Caco-2 (cell line): Measurements from ENCODE around the gene BEND5. TPM values are rescaled to one million over a fixed set of nuclear protein-coding genes. Genes with fewer than 3 reads are reported as not detected.

Experiments used
- BruUV-seq: library from RNA; stranded (reverse); fragments of 400-500 nt; replicated peaks from 2 replicates; lab custom pipeline; 2021; lab: Mats Ljungman, UMichigan
- CTCF ChIA-PET: fragments of 300-600 bp; sonication (Branson Sonifier 250); formaldehyde crosslinking; loops from one replicate; lab custom pipeline; 2022; ENCODE audit warnings: antibody characterized with exemption; lab: Charles Lee
- POLR2A ChIA-PET: fragments of 300-600 bp; sonication (Branson Sonifier 250); formaldehyde crosslinking; loops from one replicate; lab custom pipeline; 2022; ENCODE audit warnings: antibody characterized with exemption; lab: Charles Lee
- DNase-seq, 2 experiments: peaks; one replicate each; pipeline versions ENCODE4 v3.0.0 to v3.0.0-alpha.2; 2020 to 2022
- H3K27me3 ChIP-seq: replicated peaks from 2 replicates; pipeline ENCODE4 v1.6.0; 2011; ENCODE audit warnings: low read length; ENCODE audit not compliant: control insufficient read depth, insufficient read depth
- H3K36me3 ChIP-seq: 2 replicates; pipeline ENCODE4 v1.5.1; 2011; ENCODE audit warnings: low read length; ENCODE audit not compliant: control insufficient read depth, insufficient read depth
- H3K4me1 ChIP-seq: fragments of 250-450 bp; sonication (Bioruptor Pico); 2 replicates; pipeline ENCODE4 v1.5.1; 2020; ENCODE audit warnings: mild to moderate bottlenecking
- H3K4me3 ChIP-seq: 2 replicates; pipeline ENCODE4 v1.5.1; 2011; ENCODE audit warnings: low read depth, mild to moderate bottlenecking, control low read depth, low read length
- H3K9me3 ChIP-seq: fragments of 250-450 bp; sonication (Bioruptor Pico); 2 replicates; pipeline ENCODE4 v1.5.1; 2020; ENCODE audit warnings: mild to moderate bottlenecking, moderate library complexity
- H3K27ac Mint-ChIP-seq: one replicate; pipeline ENCODE4 v1.8.0; 2022; ENCODE audit warnings: mixed read lengths; ENCODE audit not compliant: unreplicated experiment
- H3K27me3 Mint-ChIP-seq: one replicate; pipeline ENCODE4 v1.8.0; 2022; ENCODE audit warnings: mixed read lengths; ENCODE audit not compliant: insufficient read depth, unreplicated experiment
- H3K36me3 Mint-ChIP-seq: one replicate; pipeline ENCODE4 v1.8.0; 2022; ENCODE audit warnings: mild to moderate bottlenecking, mixed read lengths; ENCODE audit not compliant: insufficient read depth, unreplicated experiment
- H3K4me1 Mint-ChIP-seq: one replicate; pipeline ENCODE4 v1.8.0; 2022; ENCODE audit warnings: low read depth, mixed read lengths; ENCODE audit not compliant: unreplicated experiment
- H3K4me3 Mint-ChIP-seq: one replicate; pipeline ENCODE4 v1.8.0; 2022; ENCODE audit warnings: mild to moderate bottlenecking, moderate library complexity, mixed read lengths; ENCODE audit not compliant: unreplicated experiment
- H3K9me3 Mint-ChIP-seq: one replicate; pipeline ENCODE4 v1.8.0; 2022; ENCODE audit warnings: mixed read lengths; ENCODE audit not compliant: unreplicated experiment
- CTCF ChIP-seq, 2 experiments: fragments of 200-600 bp in 1 of 2; IDR thresholded peaks; 1 replicate in 1 of 2; 2 replicates in 1 of 2; pipeline versions ENCODE4 v1.5.1 to v1.8.0; 2011 to 2022; ENCODE audit warnings: antibody characterized with exemption in 1 of 2, control low read depth in 1 of 2, inconsistent platforms in 1 of 2, low read depth in 1 of 2, low read length in 1 of 2, mild to moderate bottlenecking in 1 of 2, moderate library complexity in 1 of 2; ENCODE audit not compliant: insufficient read depth in 1 of 2, severe bottlenecking in 1 of 2, unreplicated experiment in 1 of 2
- intact Hi-C: fragments of 100-400 bp; cut with micrococcal nuclease; formaldehyde crosslinking; loops from one replicate; pipeline ENCODE4 v1.10.0; 2022; ENCODE audit not compliant: unreplicated experiment
- total RNA-seq: library from RNA; stranded (reverse); gene quantifications from 2 replicates; pipeline ENCODE4 v1.2.3, GENCODE V29; 2022

BEND5 gene
- total RNA-seq, 1 experiment from 2014 or later: 0.57 TPM

- CTCF ChIA-PET: no interaction called here
- Mint-ChIP-seq H3K27ac (no peak overlapping the region), H3K9me3 (peaks cover 18% of the 10 kb centered on the region), H3K36me3 (no peaks in the 10 kb centered on the region), H3K4me1 (peaks cover 6% of the 10 kb centered on the region), H3K4me3 (no peak overlapping the region), H3K27me3 (no peaks in the 10 kb centered on the region)
- intact Hi-C loops: no loop called here
- TF ChIP-seq CTCF (IDR thresholded peaks at IDR 0.05; ENCODE audit: insufficient read depth in 1 of 2, low read depth in 1 of 2, low read length in 1 of 2, severe bottlenecking in 1 of 2, unreplicated experiment in 1 of 2): no peak
- Histone ChIP-seq H3K4me3 (no peak overlapping the region), H3K27me3 (no peaks in the 10 kb centered on the region), H3K36me3 (no peaks in the 10 kb centered on the region), H3K9me3 (no peaks in the 10 kb centered on the region), H3K4me1 (no peaks in the 10 kb centered on the region)
- no TSS peak for BruUV-seq
- no peak for DNase-seq
- POLR2A ChIA-PET: no interaction called here
Measured at GRCh38 chr1:48765335-48765734, 11.4 kb downstream of the BEND5 start.

- H3K27me3 ChIP-seq: no peaks in the 10 kb centered on the region
- Mint-ChIP-seq H3K27me3 (no peaks in the 10 kb centered on the region), H3K27ac (no peak overlapping the region), H3K9me3 (peaks cover 18% of the 10 kb centered on the region), H3K4me1 (no peaks in the 10 kb centered on the region), H3K36me3 (no peaks in the 10 kb centered on the region), H3K4me3 (no peak overlapping the region)
- no peaks in the 10 kb centered on the region for H3K9me3 ChIP-seq
- no peak for TF ChIP-seq CTCF (IDR thresholded peaks at IDR 0.05; ENCODE audit: insufficient read depth in 1 of 2, low read depth in 1 of 2, low read length in 1 of 2, severe bottlenecking in 1 of 2, unreplicated experiment in 1 of 2)
- no peak overlapping the region for H3K4me3 ChIP-seq
- ChIA-PET POLR2A (no interaction called here), CTCF (interaction anchor here (1.6 kb wide), 1 partner anchor 9 kb away, joined by 5 read pairs; no protein-coding TSS in a partner anchor)
- H3K36me3 ChIP-seq: no peaks in the 10 kb centered on the region
- BruUV-seq: no TSS peak
- no peak for DNase-seq
- intact Hi-C loops: loop anchor here (5.0 kb wide), 1 partner anchor 55 kb away; no protein-coding TSS in a partner anchor
- no peaks in the 10 kb centered on the region for H3K4me1 ChIP-seq
Measured at GRCh38 chr1:48761986-48762385, 14.7 kb downstream of the BEND5 start.

- POLR2A ChIA-PET: no interaction called here
- CTCF ChIA-PET: no interaction called here
- Histone ChIP-seq H3K9me3 (no peaks in the 10 kb centered on the region), H3K27me3 (no peaks in the 10 kb centered on the region), H3K4me3 (no peak overlapping the region), H3K4me1 (no peaks in the 10 kb centered on the region), H3K36me3 (no peaks in the 10 kb centered on the region)
- no peak overlapping the region for H3K27ac Mint-ChIP-seq
- peaks cover 21% of the 10 kb centered on the region for H3K9me3 Mint-ChIP-seq
- intact Hi-C loops: loop anchor here (5.0 kb wide), 1 partner anchor 56 kb away; no protein-coding TSS in a partner anchor
- DNase-seq: no peak
- TF ChIP-seq CTCF (IDR thresholded peaks at IDR 0.05; ENCODE audit: insufficient read depth in 1 of 2, low read depth in 1 of 2, low read length in 1 of 2, severe bottlenecking in 1 of 2, unreplicated experiment in 1 of 2): no peak
- H3K4me3 Mint-ChIP-seq: no peak overlapping the region
- H3K27me3 Mint-ChIP-seq: no peaks in the 10 kb centered on the region
- no peaks in the 10 kb centered on the region for H3K4me1 Mint-ChIP-seq
- no peaks in the 10 kb centered on the region for H3K36me3 Mint-ChIP-seq
- no TSS peak for BruUV-seq
Measured at GRCh38 chr1:48761411-48761810, 15.3 kb downstream of the BEND5 start.
